Activated CD4-positive, alpha-beta T cell treated with anti-CD3 and anti-CD28 coated beads, Interleukin-2, amount 50 U/mL, for 48 hours (primary cell): Measurements from ENCODE around the gene VPS8.
"Not testable (repeated sequence)": the region's sequence is repeated elsewhere in the genome, so short reads cannot be mapped to it uniquely, and the experiment has no call there.

ENCODE experiments used
- DNase-seq, 2 experiments: peaks; one replicate each; pipeline ENCODE4 v3.0.0-alpha.2; 2020

The VPS8 gene

DNA sequence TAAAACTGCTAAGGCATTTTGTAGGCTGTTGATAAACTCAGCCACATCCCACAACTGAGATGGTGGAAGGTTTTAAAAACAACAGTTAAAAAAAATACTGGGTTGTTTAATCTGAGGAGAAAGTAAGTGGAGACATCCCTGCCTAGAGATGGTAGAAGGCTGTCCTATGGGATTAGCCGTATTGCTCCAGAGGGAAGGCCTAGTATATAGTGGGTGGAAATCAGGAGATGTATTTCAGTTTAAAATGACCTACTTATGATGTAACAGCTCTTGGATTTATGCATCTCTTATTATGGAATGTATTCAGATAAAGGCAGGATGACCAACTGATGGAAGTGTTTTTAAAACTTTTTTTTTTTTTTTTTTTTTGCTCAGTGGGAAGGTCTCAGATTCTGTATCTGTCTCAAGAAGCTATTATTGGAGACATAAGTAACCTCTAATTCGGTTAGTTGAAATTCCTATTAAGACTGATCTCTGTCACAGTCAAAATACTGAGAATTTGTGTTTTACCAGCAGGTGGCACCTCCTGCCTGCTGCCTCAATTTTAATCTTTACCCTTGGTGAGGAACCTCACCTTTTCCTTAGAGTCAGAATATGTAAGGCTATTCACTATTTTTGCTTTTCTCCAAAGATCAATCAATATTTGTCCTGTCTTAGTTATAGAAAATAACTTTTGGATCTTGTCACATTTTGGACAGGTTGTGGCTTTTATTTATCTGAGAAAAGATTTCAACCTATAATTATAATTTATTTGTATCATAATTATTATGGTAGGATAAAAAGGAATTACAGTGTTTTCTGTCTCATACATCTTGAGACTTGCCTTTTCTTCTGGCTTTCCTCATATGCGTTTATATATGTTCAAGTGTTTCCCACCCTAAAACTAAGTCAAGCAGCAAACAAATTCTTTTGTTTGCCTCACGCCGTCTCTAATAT lies 63.0 kb downstream of the VPS8 start:
- DNase-seq, result peak in 1 of 2 experiments; percentile 14

DNA sequence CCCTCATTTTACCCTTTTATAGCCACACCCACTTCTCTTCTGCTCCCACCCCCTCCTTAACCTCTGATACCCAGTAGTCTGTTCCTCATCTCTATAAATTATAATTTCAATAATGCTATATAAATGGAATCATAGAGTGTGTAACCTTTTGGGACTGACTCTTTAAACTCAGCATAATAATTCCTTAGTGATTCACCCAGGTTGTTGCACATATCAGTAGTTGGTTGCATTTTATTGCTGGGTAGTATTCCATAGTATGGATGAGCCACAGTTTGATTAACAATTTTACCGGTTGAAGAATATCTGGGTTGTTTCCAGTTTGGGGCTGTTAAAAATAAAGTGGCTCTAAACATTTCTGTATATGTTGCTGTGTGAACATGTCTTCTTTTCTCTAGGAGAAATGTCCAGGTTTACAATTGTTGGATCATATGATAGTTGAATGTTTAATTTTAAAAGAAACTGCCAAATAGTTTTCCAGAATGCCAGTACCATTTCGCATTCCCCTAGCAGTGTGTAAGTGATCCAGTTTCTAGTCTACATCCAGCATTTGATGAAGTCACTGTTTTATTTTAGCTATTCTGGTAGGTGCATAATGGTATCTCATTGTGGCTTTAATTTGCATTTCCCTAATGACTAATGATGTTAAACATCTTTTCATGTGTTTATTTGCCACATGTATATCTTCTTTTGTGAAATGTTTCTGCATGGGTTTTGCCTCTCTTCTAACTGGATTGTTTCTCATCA lies 68.5 kb downstream of the VPS8 start:
- DNase-seq, result no peak

DNA sequence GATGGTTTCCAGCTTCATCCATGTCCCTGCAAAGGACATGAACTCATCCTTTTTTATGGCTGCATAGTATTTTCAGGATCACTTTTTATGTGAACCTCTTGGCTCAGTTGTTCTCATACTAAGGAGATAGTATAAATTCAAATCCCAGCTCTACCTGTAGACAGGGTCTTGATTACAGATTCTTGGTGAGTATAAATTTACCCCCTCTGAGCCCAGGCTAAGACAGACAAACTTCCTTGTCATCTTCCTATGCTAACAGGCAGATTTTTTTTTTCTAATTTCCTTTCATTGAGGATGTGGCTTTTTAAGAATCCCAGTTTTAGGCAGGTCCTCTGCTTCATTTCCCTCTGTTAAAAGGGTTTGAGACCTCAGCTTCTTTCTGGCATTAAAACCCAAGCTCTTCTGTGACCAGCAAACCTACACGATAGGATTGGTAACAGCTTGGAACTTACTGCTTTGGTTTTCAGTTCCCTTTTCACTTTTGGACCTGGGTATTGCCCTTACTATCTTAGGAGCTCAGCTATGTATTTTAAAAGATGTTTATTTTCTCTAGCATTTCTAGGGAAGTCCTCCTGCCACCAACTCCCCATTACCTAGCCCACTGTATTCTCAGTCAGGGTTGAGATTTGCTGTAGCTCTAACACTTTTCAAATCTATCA lies 72.5 kb downstream of the VPS8 start:
- no peak for DNase-seq

DNA sequence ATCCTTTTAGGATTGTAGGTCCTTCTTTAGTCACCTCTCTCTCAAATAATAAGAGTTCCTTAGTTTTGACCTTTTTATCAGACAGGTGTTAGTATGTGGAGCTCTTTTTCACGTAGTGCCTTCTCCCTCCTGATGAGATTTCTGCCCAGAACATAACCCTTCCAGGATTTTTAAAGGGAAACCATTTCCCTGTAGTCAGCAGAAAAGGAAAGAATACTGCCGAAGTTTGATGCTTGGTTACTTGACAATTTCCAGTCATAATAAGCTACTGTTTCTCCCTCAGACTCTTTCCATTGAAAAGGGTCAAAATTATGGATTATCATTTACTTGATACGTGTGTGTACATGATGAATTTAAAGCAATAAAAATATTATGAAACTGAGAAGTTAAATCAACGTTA lies 73.1 kb downstream of the VPS8 start:
- DNase-seq, result no peak

DNA sequence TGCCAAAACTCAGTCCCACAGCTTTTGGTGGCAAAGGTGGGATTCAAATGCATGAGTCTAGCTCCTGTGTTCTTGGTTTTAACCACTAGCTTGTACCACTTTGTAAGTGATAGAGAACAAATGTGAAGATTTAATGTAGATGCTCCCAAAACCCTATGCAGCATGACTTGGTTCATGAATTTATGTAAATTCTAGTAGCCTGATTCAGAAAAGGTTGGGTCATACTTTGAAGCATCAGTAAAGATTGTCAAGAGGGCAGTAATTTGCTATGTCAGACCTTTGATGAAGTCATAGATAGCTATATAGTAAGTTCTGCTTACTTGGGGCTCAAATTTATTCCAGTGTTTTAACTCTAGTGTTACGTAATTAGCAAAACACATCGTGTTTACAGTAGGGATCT lies 75.6 kb downstream of the VPS8 start:
- no peak for DNase-seq

DNA sequence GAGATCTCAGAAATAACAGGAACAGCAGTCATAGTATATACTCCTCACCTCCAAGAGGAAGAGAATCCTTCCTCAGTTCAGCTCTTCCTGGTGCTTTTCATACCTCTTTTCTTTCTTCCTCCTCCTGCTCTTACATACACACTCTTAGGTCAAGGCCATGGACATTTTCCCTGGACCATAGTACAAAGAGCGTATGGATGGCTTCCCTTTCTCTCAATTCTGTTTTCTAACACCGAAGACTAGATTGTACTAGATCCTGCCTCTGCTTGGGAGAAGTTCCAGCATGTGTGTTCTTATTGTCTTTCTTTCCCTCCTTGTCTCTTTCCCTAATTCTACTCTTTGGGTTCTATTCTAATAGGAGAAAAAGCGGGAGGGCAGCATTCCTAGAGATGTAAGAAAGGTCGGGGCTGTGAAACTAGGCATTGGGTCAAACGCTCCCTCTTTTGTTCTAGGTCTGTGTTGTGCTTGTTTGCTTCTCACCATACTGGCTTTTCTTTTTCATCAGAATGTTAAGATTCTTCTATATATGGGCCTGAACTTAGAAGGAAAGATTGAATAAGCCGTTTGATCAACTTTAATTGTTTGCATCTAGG lies 77.4 kb downstream of the VPS8 start:
- no peak for DNase-seq

DNA sequence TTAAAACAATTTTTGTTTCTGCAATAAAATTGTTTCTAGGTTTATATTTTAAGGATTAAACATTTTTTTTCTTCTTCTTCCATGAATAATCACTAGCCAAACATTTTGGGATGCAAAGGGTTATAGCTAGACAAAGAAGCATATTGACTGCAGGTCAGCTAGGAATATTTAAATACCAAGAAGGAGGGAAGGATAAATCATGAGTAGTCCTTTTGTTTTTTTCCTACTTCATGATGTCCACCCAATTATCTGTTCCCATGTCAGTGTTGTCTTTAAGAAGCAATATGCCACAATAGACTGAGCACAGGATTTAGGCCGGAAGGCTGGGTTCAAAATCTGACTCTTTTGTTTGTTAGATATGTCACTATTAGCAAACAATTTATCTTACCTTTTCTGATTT lies 82.1 kb downstream of the VPS8 start:
- no peak for DNase-seq

DNA sequence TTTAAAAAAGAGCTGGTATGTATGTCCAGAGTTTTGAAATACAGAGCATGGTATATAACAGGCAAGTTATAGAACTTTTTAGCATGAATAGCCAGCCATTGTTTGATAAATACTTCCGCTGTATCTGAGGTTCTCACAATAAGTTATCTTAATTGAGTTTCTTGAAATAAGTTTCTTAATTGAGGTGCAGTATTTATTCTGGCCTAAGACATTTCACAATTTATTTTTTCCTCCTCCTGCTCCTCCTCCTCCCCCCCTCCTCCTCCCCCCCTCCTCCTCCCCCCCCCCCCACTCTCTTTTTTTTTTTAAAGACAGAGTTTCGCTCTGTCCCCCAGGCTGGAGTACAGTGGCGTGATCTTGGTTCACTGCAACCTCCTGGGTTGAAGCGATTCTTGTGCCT lies 83.4 kb downstream of the VPS8 start:
- no peak for DNase-seq

DNA sequence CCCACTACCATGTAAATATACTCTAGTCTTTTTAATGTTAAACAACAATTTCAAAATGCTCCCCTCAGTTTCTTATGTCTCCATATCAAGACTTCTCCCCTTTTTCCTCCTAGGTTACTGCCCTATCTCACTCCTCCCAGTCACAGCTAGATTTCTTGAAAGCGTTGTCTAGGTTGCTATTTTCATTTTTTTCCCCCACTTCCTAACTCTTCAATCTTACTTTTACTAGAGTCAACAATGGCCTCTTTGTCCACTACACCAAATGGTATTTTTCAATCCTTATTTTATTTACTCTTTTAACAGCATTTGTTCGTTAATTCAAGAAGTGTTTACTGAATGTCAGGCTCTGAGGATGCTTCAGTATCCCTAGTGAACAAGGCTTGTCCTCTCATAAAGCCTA lies 84.4 kb downstream of the VPS8 start:
- DNase-seq, result no peak

DNA sequence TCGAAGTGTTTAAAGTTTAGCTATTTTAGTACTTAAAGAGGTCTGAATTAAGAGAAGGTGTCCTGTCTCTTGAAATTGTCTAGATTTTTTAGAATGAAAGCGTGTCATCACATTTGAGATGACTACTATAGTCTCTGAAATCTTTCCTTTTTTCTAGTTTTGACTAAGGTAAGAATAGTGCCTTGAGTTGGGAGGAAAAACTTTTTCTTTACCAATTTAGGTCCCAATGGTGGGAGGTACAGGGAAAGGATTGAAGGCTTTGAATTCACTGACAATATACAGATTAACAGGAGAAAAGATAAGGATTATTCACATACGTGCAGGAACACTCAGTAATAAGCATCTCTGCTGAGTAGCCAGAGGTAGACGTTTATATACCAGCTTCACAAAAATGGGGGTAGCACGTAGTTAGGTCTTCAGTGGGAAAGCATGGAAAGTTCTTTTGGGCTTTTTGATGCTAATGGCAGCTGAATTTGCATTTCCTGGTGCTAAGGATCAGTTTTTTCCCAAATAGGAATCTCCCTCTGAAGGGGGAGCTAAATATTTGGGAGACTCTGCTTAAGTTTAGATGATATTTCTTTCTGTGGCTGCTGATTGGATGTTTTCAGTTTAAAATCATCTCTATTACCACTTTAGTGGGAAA lies 88.1 kb downstream of the VPS8 start:
- no peak for DNase-seq

DNA sequence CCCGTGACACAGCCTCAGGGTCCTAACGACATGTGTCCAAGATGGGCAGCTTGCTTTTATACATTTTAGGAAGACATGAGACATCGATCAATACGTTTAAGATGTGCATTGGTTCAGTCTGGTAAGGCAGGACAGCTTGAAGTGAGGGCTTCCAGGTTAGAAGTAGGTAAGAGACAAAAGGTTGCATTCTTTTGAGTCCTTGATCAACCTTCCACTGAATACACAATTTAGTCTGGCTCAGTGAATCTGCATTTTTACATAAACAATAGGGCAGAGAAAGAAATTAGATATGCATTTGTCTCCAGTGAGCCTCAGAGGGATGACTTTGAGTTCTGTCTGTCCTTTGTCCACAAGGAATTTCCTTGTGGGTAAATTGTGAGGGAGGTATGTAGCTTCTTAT lies 95.1 kb downstream of the VPS8 start:
- not testable (repeated sequence) for DNase-seq

DNA sequence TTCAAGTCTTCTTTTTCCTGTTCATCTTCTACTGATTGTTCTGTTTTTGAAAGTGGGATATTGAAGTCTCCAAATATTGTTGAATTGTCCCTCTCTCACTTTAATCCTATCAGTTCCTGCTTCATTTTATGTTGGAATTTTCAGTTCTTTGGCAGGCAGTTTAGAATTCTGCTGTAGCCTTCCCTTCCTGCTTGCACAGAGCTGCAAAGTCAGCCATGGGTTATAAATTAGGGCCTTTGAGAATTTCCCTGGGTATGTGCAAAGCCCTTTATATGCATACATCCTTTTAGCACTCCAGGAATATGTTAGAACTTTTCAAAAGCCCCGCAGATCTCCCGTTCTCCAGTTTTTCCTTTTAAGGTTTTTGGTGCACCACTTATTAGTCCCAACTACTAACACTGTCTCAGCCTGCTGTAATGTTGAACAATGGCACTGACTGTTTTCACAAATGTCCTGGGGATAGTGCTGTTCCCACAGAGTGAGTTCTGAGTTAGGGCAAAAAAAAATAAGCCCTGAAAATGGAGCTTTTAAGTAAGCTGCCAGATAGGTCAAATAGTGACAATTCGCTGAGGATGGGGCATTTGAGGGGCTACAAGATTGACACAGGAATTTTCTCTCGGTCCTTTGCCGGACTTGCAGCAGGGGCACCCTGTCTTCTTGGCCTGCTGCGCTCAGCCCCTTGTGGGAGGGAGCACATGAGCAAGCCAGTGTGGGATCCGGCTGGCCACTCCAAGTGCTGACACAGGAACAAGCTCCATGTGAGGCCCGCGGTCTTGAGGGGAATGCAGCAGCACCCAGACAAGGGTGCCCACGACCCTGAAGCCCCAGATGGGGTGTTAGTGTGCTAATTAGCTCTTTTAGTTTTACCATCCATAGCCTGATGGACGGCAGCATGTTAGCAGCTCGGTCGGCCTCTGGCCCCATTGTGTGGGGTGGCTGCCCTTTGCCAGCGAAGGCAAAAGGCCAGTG lies 96.0 kb downstream of the VPS8 start:
- DNase-seq, result no peak

DNA sequence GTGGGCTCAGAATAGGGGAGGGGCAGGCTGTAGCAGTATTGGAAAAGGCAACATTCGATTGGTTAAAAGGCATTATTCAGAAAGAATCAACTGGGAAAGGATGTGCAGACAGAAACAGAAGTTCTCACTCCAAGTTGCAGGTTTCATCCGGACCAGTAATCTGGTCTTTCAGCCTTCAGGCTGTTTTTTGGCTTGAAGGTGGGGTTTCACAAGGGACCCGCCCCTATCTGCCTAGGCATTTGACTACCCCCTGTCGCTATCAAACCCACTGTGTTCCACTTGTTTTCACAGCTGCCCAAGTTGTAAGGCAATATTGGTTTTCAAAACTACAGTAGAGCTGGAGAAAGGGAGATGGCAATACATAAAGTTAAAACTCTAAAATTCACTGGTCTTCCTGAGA lies 96.9 kb downstream of the VPS8 start:
- DNase-seq, result no peak

DNA sequence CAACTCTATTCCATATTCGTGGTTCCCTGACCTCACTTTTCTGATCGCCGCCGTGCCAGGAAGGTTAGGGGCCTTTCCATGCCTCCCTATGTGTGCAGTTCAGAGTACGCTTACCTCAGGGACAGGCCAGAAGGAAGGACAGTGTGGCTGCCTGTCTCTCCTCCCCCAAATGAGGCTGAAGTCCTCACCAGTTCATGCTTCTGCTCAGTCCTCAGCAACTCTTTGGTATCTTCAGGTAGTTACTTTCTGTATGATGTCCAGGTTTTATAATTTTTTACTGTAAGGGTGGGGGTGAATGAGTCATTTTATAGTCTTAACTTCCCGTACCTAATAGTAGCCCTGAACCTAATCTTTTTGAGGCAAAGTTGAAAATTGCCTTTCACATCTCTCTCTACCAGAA lies 98.7 kb downstream of the VPS8 start:
- no peak for DNase-seq

DNA sequence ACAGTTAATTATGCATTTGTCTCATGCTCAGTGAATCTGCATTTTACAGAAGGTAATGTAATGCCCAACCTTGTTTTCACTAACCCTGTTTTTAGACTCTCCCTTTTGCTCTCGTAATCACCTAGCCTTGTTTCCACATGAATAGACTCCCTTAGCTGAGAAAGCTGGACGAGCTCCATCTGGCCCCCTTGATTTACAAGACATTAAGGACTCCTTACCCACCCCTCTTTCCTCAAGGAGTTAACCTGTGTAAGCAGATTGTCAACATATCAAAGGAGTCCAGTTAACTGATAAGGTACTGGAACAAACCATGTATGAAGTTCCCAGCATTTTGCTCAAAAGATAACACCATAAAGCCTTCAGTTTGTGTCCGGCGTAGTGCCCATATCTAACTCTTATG lies 99.6 kb downstream of the VPS8 start:
- no peak for DNase-seq

DNA sequence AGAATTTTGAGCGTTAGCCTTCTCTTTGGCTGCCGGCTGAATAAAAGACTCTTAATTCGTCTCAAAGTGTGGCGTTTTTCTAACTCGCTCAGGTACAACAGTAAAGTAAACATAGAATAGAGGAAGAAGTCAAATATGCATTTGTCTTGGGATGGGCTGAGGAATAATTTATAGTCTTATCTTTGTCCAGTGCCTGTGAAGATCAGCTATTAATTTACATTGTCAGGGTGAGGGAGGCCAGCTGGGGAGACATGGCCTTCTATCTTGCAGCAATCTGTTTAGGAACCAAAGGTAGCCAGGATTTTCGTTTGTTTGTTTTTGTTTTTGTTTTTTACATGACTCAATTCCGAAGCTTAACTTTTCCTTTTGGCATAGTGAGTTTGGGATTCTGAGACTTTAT lies 100.2 kb downstream of the VPS8 start:
- no peak for DNase-seq

DNA sequence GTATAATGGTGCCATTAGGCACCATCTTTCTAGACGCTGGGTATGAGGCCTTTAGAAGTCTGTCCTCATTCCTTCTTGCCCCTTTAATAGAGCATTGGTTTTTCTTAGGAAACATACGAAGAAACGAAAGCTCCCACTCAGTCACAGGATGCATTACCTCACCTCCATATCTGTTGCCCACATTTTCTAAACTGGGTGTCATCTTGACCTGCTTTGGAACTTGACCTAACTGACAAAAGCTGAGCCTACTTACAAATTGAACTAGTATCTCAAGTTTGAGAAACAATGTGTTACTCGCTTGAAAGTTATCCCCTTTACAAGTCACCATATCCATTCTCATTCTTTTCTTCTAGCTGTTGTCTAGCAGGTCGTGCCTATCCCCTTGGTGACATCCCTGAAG lies 102.7 kb downstream of the VPS8 start:
- DNase-seq, result no peak

DNA sequence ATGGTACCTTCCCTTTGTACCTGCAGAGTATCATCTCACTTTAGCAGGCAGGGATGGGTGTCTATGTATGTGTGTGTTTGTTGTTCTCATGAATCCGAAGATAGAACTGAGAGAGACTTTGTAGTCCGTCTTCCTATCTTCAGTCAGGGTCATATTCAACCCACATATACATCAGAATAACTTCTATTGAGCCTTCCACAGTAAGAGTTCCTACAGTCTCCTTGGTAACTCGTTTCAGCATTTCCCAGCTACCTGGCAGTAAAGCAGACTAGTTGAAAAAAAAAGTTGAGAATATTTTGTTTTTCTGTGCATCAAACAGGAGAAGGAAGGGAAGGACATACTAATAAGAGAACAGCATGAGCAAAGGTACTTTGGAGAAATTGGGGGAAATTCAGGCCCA lies 106.8 kb downstream of the VPS8 start:
- no peak for DNase-seq

DNA sequence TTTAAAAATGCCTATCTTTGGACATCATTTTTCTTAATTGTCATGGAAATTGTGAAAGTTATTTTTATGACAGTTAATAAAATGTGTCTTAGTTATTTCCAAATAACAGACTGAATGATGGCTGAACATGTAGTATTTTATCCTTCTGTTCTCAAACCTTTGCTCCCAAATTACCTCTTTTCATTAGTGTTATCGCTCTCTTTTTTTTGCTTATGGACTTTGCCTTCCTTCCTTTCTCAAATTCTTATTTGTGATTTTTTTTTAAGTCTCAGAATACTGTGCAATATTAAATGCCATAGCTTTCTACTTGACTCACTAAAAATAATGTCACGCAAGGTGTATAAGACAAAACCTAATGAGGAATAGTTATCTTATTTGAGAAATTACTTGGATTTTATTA lies 107.7 kb downstream of the VPS8 start:
- no peak for DNase-seq

DNA sequence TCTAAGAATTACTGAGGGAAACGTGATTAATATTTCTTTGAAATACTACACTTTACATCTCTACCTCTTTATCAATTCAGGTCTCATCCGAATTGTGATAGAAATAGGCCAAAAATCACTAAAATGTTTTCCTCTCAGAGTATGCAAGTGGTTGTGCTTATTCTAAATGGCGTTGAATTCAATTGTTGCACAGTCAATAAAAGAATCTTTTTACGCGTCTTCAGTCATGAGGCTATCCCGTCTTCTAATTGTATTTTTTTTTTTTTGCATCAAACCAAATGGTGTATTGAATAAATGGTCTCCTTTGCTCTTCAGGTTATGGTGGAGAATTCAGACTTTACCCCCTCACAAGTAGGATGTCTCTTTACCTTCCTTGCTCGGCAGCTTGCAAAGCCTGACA lies 112.6 kb downstream of the VPS8 start:
- DNase-seq, result no peak

DNA sequence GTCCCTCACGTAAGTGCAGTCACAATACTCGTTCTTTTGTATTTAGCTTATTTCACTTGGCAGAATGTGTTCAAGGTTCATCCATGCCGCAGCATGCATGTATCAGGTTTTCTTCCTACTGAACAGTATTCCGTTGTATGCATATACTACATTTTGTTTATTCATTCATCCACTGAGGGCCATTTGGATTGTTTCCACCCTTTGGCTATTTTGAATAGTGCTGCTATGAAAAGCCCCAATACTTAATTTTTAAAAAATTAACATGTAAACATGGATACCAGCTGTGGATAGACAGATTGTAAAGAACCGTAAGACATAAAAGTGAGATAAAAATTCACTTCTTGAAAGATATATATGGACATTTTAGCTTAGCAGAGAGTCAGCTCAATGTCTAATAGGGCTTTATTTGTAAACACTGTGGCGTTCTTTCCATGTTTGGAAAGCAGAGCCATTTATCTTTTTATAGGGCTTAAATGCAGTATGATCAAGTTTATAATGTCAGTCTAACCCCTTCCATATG lies 115.9 kb downstream of the VPS8 start:
- DNase-seq, result no peak
